PC-9 (cell line): ENCODE results near the gene MYCBPAP. TPM values are rescaled to one million over a fixed set of nuclear protein-coding genes. Genes with fewer than 3 reads are reported as not detected.

Experiments used
- BruUV-seq: library from RNA; stranded (reverse); fragments of 400-500 nt; replicated peaks from 2 replicates; lab custom pipeline; 2021; lab: Mats Ljungman, UMichigan
- CTCF ChIA-PET: fragments of 300-600 bp; sonication (Branson Sonifier 250); formaldehyde crosslinking; loops from one replicate; lab custom pipeline; 2022; ENCODE audit warnings: antibody characterized with exemption; lab: Charles Lee
- POLR2A ChIA-PET: fragments of 300-600 bp; sonication (Branson Sonifier 250); formaldehyde crosslinking; loops from one replicate; lab custom pipeline; 2022; ENCODE audit warnings: antibody characterized with exemption; ENCODE audit not compliant: unreplicated experiment; lab: Charles Lee
- DNase-seq, 2 experiments: peaks; one replicate each; pipeline versions ENCODE4 v3.0.0 to v3.0.0-alpha.2; 2015 to 2022; ENCODE audit warnings: mixed read lengths in 1 of 2
- H2AFZ ChIP-seq: fragments of 200-600 bp; sonication (generic); 2 replicates; pipeline ENCODE4 v1.8.1; 2017; ENCODE audit warnings: antibody characterized with exemption
- H3F3A ChIP-seq: fragments of 200-600 bp; sonication (generic); 2 replicates; pipeline ENCODE4 v1.8.1; 2017; ENCODE audit warnings: antibody characterized with exemption, mild to moderate bottlenecking, low read depth; ENCODE audit not compliant: insufficient read depth
- H3K27ac ChIP-seq: fragments of 200-600 bp; sonication (generic); 2 replicates; pipeline ENCODE4 v1.6.1; 2016; ENCODE audit warnings: mixed run types
- H3K27me3 ChIP-seq: fragments of 200-600 bp; sonication (generic); 2 replicates; pipeline ENCODE4 v1.6.1; 2016; ENCODE audit warnings: low read depth, mixed run types; ENCODE audit not compliant: insufficient read depth
- H3K36me3 ChIP-seq: fragments of 200-600 bp; sonication (generic); 2 replicates; pipeline ENCODE4 v1.6.1; 2016; ENCODE audit warnings: low read depth, mixed run types
- H3K4me1 ChIP-seq: fragments of 200-600 bp; sonication (generic); replicated peaks from 2 replicates; pipeline ENCODE4 v1.6.1; 2016; ENCODE audit warnings: mixed run types; ENCODE audit not compliant: insufficient read depth
- H3K4me2 ChIP-seq: fragments of 200-600 bp; sonication (generic); 2 replicates; pipeline ENCODE4 v1.6.1; 2017; ENCODE audit warnings: mixed run types
- H3K4me3 ChIP-seq: fragments of 200-600 bp; sonication (generic); 2 replicates; pipeline ENCODE4 v1.6.1; 2016; ENCODE audit warnings: mixed run types
- H3K79me2 ChIP-seq: fragments of 200-600 bp; sonication (generic); 2 replicates; pipeline ENCODE4 v1.6.1; 2017; ENCODE audit warnings: low read depth, mixed run types
- H3K9me2 ChIP-seq: fragments of 200-600 bp; sonication (generic); 2 replicates; pipeline ENCODE4 v1.8.1; 2017; ENCODE audit warnings: mild to moderate bottlenecking; ENCODE audit not compliant: insufficient read depth
- H3K9me3 ChIP-seq: fragments of 200-600 bp; sonication (generic); 2 replicates; pipeline ENCODE4 v1.8.1; 2016; ENCODE audit warnings: low read depth; ENCODE audit not compliant: insufficient read depth
- H4K20me1 ChIP-seq: fragments of 200-600 bp; sonication (generic); 2 replicates; pipeline ENCODE4 v1.8.1; 2017; ENCODE audit not compliant: insufficient read depth
- EZH2 ChIP-seq: fragments of 200-600 bp; sonication (generic); IDR thresholded peaks from 2 replicates; pipeline ENCODE4 v1.8.0; 2017; ENCODE audit warnings: antibody characterized with exemption, low read depth
- intact Hi-C: fragments of 100-400 bp; cut with micrococcal nuclease; formaldehyde crosslinking; loops from one replicate; pipeline ENCODE4 v1.10.0; 2022; ENCODE audit not compliant: unreplicated experiment
- total RNA-seq: library from RNA; stranded (reverse); gene quantifications from 2 replicates; pipeline ENCODE4 v1.2.3, GENCODE V29; 2021
- TF ChIP-seq, protein P1 (sequence below): fragments of 200-600 bp; sonication (generic); conservative IDR thresholded peaks from 2 replicates; pipeline ENCODE4 v1.6.1; 2017; ENCODE audit warnings: mixed run types, antibody characterized with exemption, mild to moderate bottlenecking, moderate library complexity

Gene MYCBPAP
- total RNA-seq, 1 experiment from 2014 or later, result 4.9 TPM

- H3K4me2 ChIP-seq, result no peak overlapping the region
- no peak overlapping the region for H3K27ac ChIP-seq
- TF ChIP-seq, protein P1, sequence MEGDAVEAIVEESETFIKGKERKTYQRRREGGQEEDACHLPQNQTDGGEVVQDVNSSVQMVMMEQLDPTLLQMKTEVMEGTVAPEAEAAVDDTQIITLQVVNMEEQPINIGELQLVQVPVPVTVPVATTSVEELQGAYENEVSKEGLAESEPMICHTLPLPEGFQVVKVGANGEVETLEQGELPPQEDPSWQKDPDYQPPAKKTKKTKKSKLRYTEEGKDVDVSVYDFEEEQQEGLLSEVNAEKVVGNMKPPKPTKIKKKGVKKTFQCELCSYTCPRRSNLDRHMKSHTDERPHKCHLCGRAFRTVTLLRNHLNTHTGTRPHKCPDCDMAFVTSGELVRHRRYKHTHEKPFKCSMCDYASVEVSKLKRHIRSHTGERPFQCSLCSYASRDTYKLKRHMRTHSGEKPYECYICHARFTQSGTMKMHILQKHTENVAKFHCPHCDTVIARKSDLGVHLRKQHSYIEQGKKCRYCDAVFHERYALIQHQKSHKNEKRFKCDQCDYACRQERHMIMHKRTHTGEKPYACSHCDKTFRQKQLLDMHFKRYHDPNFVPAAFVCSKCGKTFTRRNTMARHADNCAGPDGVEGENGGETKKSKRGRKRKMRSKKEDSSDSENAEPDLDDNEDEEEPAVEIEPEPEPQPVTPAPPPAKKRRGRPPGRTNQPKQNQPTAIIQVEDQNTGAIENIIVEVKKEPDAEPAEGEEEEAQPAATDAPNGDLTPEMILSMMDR, result no peak
- no peak for TF ChIP-seq EZH2
- H3K9me3 ChIP-seq, result no peaks in the 10 kb centered on the region
- peaks cover 31% of the 10 kb centered on the region; the same call in 1 of the 2 replicates for H3F3A ChIP-seq
- no peak for DNase-seq
- H3K4me3 ChIP-seq, result no peak overlapping the region
- H4K20me1 ChIP-seq, result no peaks in the 10 kb centered on the region
- H3K36me3 ChIP-seq, result no peaks in the 10 kb centered on the region
- no peaks in the 10 kb centered on the region for H3K9me2 ChIP-seq
- intact Hi-C loops, result no loop called here
- ChIA-PET CTCF (no interaction called here), POLR2A (no interaction called here)
- peaks cover 7% of the 10 kb centered on the region for H3K4me1 ChIP-seq
- no TSS peak for BruUV-seq
- H2AFZ ChIP-seq, result no peak overlapping the region
- H3K79me2 ChIP-seq, result no peaks in the 10 kb centered on the region
- H3K27me3 ChIP-seq, result peaks cover 33% of the 10 kb centered on the region
Observed at GRCh38 chr17:50561746-50562141, 53.5 kb downstream of the MYCBPAP start.

- Histone ChIP-seq H3K36me3 (no peaks in the 10 kb centered on the region), H3F3A (peaks cover 24% of the 10 kb centered on the region; the same call in 1 of the 2 replicates), H3K4me2 (no peak overlapping the region), H3K4me1 (peaks cover 7% of the 10 kb centered on the region), H3K79me2 (no peaks in the 10 kb centered on the region), H3K9me2 (no peaks in the 10 kb centered on the region), H3K4me3 (no peak overlapping the region), H3K27ac (no peak overlapping the region), H3K27me3 (peaks cover 37% of the 10 kb centered on the region), H2AFZ (no peak overlapping the region), H3K9me3 (no peaks in the 10 kb centered on the region), H4K20me1 (no peaks in the 10 kb centered on the region)
- intact Hi-C loops, result no loop called here
- TF ChIP-seq, protein P1, result no peak
- TF ChIP-seq EZH2, result no peak
- no peak for DNase-seq
- ChIA-PET CTCF (no interaction called here), POLR2A (interaction anchor here (0.6 to 0.7 kb wide), 3 partner anchors 11 to 152 kb away, joined by 3 to 5 read pairs (median 3); no protein-coding TSS in a partner anchor)
- no TSS peak for BruUV-seq
Observed at GRCh38 chr17:50562242-50563091, 54.2 kb downstream of the MYCBPAP start.

DNA sequence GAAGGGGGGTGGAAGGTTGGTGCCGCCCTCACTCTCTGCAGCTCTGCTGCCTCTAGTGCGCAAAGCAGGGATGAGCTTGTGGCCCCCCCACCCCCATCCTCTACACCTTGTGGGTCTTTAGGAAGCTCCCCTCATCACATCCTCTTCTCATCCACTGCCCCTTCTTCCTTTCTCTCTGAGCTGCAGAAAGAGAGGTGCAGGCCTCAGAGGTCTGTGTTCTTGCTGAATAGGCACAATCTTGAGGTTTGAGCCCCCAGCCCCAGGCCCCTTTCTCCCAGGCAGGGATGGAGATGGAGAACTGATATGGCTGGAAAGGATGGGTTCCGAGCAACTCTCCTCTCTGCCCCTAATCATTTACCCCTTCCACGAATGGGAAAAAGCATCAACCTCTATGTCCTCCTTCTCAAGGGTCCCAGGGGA is 54.9 kb downstream of the MYCBPAP start:
- Histone ChIP-seq H3F3A (peaks cover 21% of the 10 kb centered on the region; the same call in 1 of the 2 replicates), H3K4me1 (peaks cover 7% of the 10 kb centered on the region), H3K9me2 (no peaks in the 10 kb centered on the region), H3K27ac (no peak overlapping the region), H3K36me3 (no peaks in the 10 kb centered on the region), H2AFZ (no peak overlapping the region), H3K27me3 (peaks cover 37% of the 10 kb centered on the region), H3K4me3 (no peak overlapping the region), H3K4me2 (no peak overlapping the region), H3K79me2 (no peaks in the 10 kb centered on the region), H3K9me3 (no peaks in the 10 kb centered on the region), H4K20me1 (no peaks in the 10 kb centered on the region)
- no peak for DNase-seq
- POLR2A ChIA-PET, result interaction anchor here (0.6 to 0.7 kb wide), 3 partner anchors 10 to 151 kb away, joined by 3 to 5 read pairs (median 3); no protein-coding TSS in a partner anchor
- intact Hi-C loops, result no loop called here
- BruUV-seq, result no TSS peak
- CTCF ChIA-PET, result interaction anchor here (0.5 kb wide), 1 partner anchor 180 kb away, joined by 3 read pairs; no protein-coding TSS in a partner anchor
- no peak for TF ChIP-seq EZH2
- TF ChIP-seq, protein P1, result no peak
